ENCODE results near the gene CDH23. TPM values are rescaled to one million over a fixed set of nuclear protein-coding genes. Genes with fewer than 3 reads are reported as not detected.

Gene CDH23
- total and polyA plus RNA-seq, 2 experiments from 2014 or later, result 0.30 to 1.5 TPM

GRCh38 chr10:71737001-71737833 lies 340.5 kb downstream of the CDH23 start:
- H3K4me3 ChIP-seq, result no peak overlapping the region
- H3K27me3 ChIP-seq, result no peaks in the 10 kb centered on the region
- TF ChIP-seq EZH2phosphoT487 (IDR thresholded peaks at IDR 0.05; ENCODE audit: low read depth, severe bottlenecking, unreplicated experiment) (no peak), CTCF (IDR thresholded peaks at IDR 0.05; ENCODE audit: poor library complexity) (no peak), EZH2 (IDR thresholded peaks at IDR 0.05; ENCODE audit: borderline replicate concordance) (no peak)
- WGBS (ENCODE audit: low lambda C conversion rate, missing lambda C conversion rate), result 91% methylated on average over 12 of the region's 12 CpGs
- no peaks in the 10 kb centered on the region for H3K79me2 ChIP-seq
- H3K4me1 ChIP-seq (ENCODE audit: insufficient read depth), result no peaks in the 10 kb centered on the region
- H3K36me3 ChIP-seq (replicated peaks; ENCODE audit: insufficient read depth, low read depth), result no peaks in the 10 kb centered on the region
- H3K4me2 ChIP-seq, result no peak overlapping the region
- no peak overlapping the region for H3K27ac ChIP-seq
- DNase-seq (ENCODE audit: low spot score), result no peak
- no peaks in the 10 kb centered on the region for H3K9me2 ChIP-seq (replicated peaks; ENCODE audit: insufficient read depth)
- H4K20me1 ChIP-seq (ENCODE audit: insufficient read depth, poor library complexity, severe bottlenecking), result no peaks in the 10 kb centered on the region
- no peak overlapping the region for H2AFZ ChIP-seq
- no peaks in the 10 kb centered on the region for H3K9me3 ChIP-seq (ENCODE audit: low read depth)

GRCh38 chr10:71737834-71738197 lies 341.1 kb downstream of the CDH23 start:
- WGBS (ENCODE audit: low lambda C conversion rate, missing lambda C conversion rate), result 75% methylated on average over 3 of the region's 3 CpGs
- TF ChIP-seq EZH2phosphoT487 (IDR thresholded peaks at IDR 0.05; ENCODE audit: low read depth, severe bottlenecking, unreplicated experiment) (no peak), EZH2 (IDR thresholded peaks at IDR 0.05; ENCODE audit: borderline replicate concordance) (no peak), CTCF (IDR thresholded peaks at IDR 0.05; ENCODE audit: poor library complexity) (no peak)
- no peaks in the 10 kb centered on the region for H3K9me2 ChIP-seq (replicated peaks; ENCODE audit: insufficient read depth)
- H2AFZ ChIP-seq, result no peak overlapping the region
- no peak overlapping the region for H3K4me3 ChIP-seq
- DNase-seq (ENCODE audit: low spot score), result no peak
- no peaks in the 10 kb centered on the region for H3K9me3 ChIP-seq (ENCODE audit: low read depth)
- H3K4me1 ChIP-seq (ENCODE audit: insufficient read depth), result no peaks in the 10 kb centered on the region
- H3K79me2 ChIP-seq, result no peaks in the 10 kb centered on the region
- no peaks in the 10 kb centered on the region for H3K27me3 ChIP-seq
- no peak overlapping the region for H3K4me2 ChIP-seq
- H3K27ac ChIP-seq, result no peak overlapping the region
- no peaks in the 10 kb centered on the region for H3K36me3 ChIP-seq (replicated peaks; ENCODE audit: insufficient read depth, low read depth)
- H4K20me1 ChIP-seq (ENCODE audit: insufficient read depth, poor library complexity, severe bottlenecking), result no peaks in the 10 kb centered on the region

GRCh38 chr10:71739358-71739900 lies 342.7 kb downstream of the CDH23 start:
- no peak overlapping the region for H3K4me2 ChIP-seq
- H3K27ac ChIP-seq, result no peak overlapping the region
- no peak for DNase-seq (ENCODE audit: low spot score)
- no peaks in the 10 kb centered on the region for H4K20me1 ChIP-seq (ENCODE audit: insufficient read depth, poor library complexity, severe bottlenecking)
- H2AFZ ChIP-seq, result no peak overlapping the region
- H3K4me1 ChIP-seq (ENCODE audit: insufficient read depth), result no peaks in the 10 kb centered on the region
- no peaks in the 10 kb centered on the region for H3K9me3 ChIP-seq (ENCODE audit: low read depth)
- no peaks in the 10 kb centered on the region for H3K27me3 ChIP-seq
- 93% methylated on average over 8 of the region's 8 CpGs for WGBS (ENCODE audit: low lambda C conversion rate, missing lambda C conversion rate)
- no peaks in the 10 kb centered on the region for H3K9me2 ChIP-seq (replicated peaks; ENCODE audit: insufficient read depth)
- H3K79me2 ChIP-seq, result no peaks in the 10 kb centered on the region
- H3K36me3 ChIP-seq (replicated peaks; ENCODE audit: insufficient read depth, low read depth), result no peaks in the 10 kb centered on the region
- no peak for TF ChIP-seq EZH2phosphoT487 (IDR thresholded peaks at IDR 0.05; ENCODE audit: low read depth, severe bottlenecking, unreplicated experiment)
- TF ChIP-seq CTCF (IDR thresholded peaks at IDR 0.05; ENCODE audit: poor library complexity), result no peak
- TF ChIP-seq EZH2 (IDR thresholded peaks at IDR 0.05; ENCODE audit: borderline replicate concordance), result no peak
- no peak overlapping the region for H3K4me3 ChIP-seq
